ENCODE data around the gene SPRY4. TPM values are rescaled to one million over a fixed set of nuclear protein-coding genes. Genes with fewer than 3 reads are reported as not detected.

SPRY4 gene
- total and polyA plus RNA-seq, 8 donors, result 1.5 to 6.3 (median 2.9) TPM

- FAIRE-seq (no peak), ATAC-seq (no peak), DNase-seq (no peak)
- H3K36me3 ChIP-seq, result no peaks in the 10 kb centered on the region
- no peaks in the 10 kb centered on the region for H3K27me3 ChIP-seq
- H3K27ac ChIP-seq, result no peak overlapping the region
- no peak overlapping the region for H3K4me3 ChIP-seq
- no peak for TF ChIP-seq CTCF (IDR thresholded peaks at IDR 0.05)
- no peaks in the 10 kb centered on the region for H3K4me1 ChIP-seq
- 50 to 61% methylated on average over 5 of the region's 5 CpGs for WGBS, 2 donors
- intact Hi-C loops (cut with DNase I), result no loop called here
- H3K9me3 ChIP-seq, result no peaks in the 10 kb centered on the region
Observed at GRCh38 chr5:142317173-142317572, 7.6 kb downstream of the SPRY4 start.

- DNase-seq, result no peak
- WGBS, 2 donors, result 64 to 73% methylated on average over 6 of the region's 6 CpGs
- H3K27me3 ChIP-seq, result no peaks in the 10 kb centered on the region
- H3K4me1 ChIP-seq, result no peaks in the 10 kb centered on the region
- no peaks in the 10 kb centered on the region for H3K36me3 ChIP-seq
- H3K4me3 ChIP-seq, result no peak overlapping the region
- TF ChIP-seq CTCF (IDR thresholded peaks at IDR 0.05), result no peak
- intact Hi-C loops (cut with DNase I), result no loop called here
- no peak for ATAC-seq
- H3K9me3 ChIP-seq, result no peaks in the 10 kb centered on the region
- H3K27ac ChIP-seq, result no peak overlapping the region
- no peak for FAIRE-seq
Observed at GRCh38 chr5:142316681-142317080, 8.1 kb downstream of the SPRY4 start.

- WGBS, 2 donors, result 27 to 29% methylated on average over 4 of the region's 4 CpGs
- Histone ChIP-seq H3K4me3 (no peak overlapping the region), H3K36me3 (no peaks in the 10 kb centered on the region), H3K4me1 (no peaks in the 10 kb centered on the region), H3K9me3 (no peaks in the 10 kb centered on the region), H3K27me3 (no peaks in the 10 kb centered on the region), H3K27ac (no peak overlapping the region)
- intact Hi-C loops (cut with DNase I), result no loop called here
- TF ChIP-seq CTCF (IDR thresholded peaks at IDR 0.05), result no peak
- FAIRE-seq (no peak), DNase-seq (no peak), ATAC-seq (peak in 3 of 4 donors; percentile 28 to 68 (median 66))
Observed at GRCh38 chr5:142316051-142316450, 8.8 kb downstream of the SPRY4 start.

- Histone ChIP-seq H3K4me3 (no peak overlapping the region), H3K27me3 (no peaks in the 10 kb centered on the region), H3K9me3 (no peaks in the 10 kb centered on the region), H3K36me3 (no peaks in the 10 kb centered on the region), H3K4me1 (no peaks in the 10 kb centered on the region), H3K27ac (no peak overlapping the region)
- TF ChIP-seq CTCF (IDR thresholded peaks at IDR 0.05), result no peak
- ATAC-seq (no peak), DNase-seq (no peak), FAIRE-seq (no peak)
- 83 to 85% methylated on average over 6 of the region's 6 CpGs for WGBS, 2 donors
- intact Hi-C loops (cut with DNase I), result no loop called here
Observed at GRCh38 chr5:142315096-142315900, 9.5 kb downstream of the SPRY4 start.

GRCh38 chr5:142314606-142315005, 10.2 kb downstream of the SPRY4 start:
- WGBS, 2 donors, result 84% methylated on average over 18 of the region's 18 CpGs
- H3K9me3 ChIP-seq, result no peaks in the 10 kb centered on the region
- TF ChIP-seq CTCF (IDR thresholded peaks at IDR 0.05), result no peak
- FAIRE-seq (no peak), DNase-seq (no peak), ATAC-seq (no peak)
- no peak overlapping the region for H3K4me3 ChIP-seq
- intact Hi-C loops (cut with DNase I), result no loop called here
- no peak overlapping the region for H3K27ac ChIP-seq
- no peaks in the 10 kb centered on the region for H3K27me3 ChIP-seq
- no peaks in the 10 kb centered on the region for H3K4me1 ChIP-seq
- no peaks in the 10 kb centered on the region for H3K36me3 ChIP-seq
